HepG2 (cell line): ENCODE data around the gene SPAG7. TPM values are rescaled to one million over a fixed set of nuclear protein-coding genes. Genes with fewer than 3 reads are reported as not detected.
A peak's percentile ranks its signal among the peaks of the same experiment; 100 is the strongest.

Experiments
- AKAP8 ChIP-seq: sonication (generic); formaldehyde crosslinking; IDR thresholded peaks from 2 replicates; pipeline ENCODE4 v1.5.1; 2020; ENCODE audit warnings: mild to moderate bottlenecking, missing genetic modification reagents
- ASH2L ChIP-seq: fragments of 300-600, 200-600 bp; sonication (generic); IDR thresholded peaks from 2 replicates; pipeline ENCODE4 v1.7.0; 2017; ENCODE audit warnings: low read depth, mild to moderate bottlenecking, moderate library complexity, mixed read lengths, low read length; ENCODE audit not compliant: insufficient read length
- GABPB1 ChIP-seq: IDR thresholded peaks from 2 replicates; pipeline ENCODE4 v1.6.1; 2016; ENCODE audit warnings: mild to moderate bottlenecking, missing genetic modification reagents, moderate library complexity, missing compliant biosample characterization
- HBP1 ChIP-seq: IDR thresholded peaks from 2 replicates; pipeline ENCODE4 v1.6.1; 2016; ENCODE audit warnings: low read depth, control low read depth
- HOXA3 ChIP-seq: sonication (generic); formaldehyde crosslinking; IDR thresholded peaks from 2 replicates; pipeline ENCODE4 v1.5.0; 2020; ENCODE audit warnings: missing genetic modification reagents
- KAT8 ChIP-seq: IDR thresholded peaks from 2 replicates; pipeline ENCODE4 v1.6.1; 2016; ENCODE audit warnings: missing genetic modification reagents, missing compliant biosample characterization
- KLF15 ChIP-seq: sonication (generic); formaldehyde crosslinking; IDR thresholded peaks from 2 replicates; pipeline ENCODE4 v1.8.1; 2023; ENCODE audit warnings: borderline replicate concordance, mild to moderate bottlenecking, inconsistent platforms, missing genetic modification reagents, mixed read lengths
- MAZ ChIP-seq, 2 experiments: sonication (generic) in 1 of 2; formaldehyde crosslinking in 1 of 2; IDR thresholded peaks; 2 replicates each; pipeline versions ENCODE4 v1.5.0 to v1.6.1; 2012 to 2020; ENCODE audit warnings: low read depth in 2 of 2, mild to moderate bottlenecking in 2 of 2, borderline replicate concordance in 1 of 2, improper control_type of control experiment in 1 of 2, low read length in 1 of 2, missing genetic modification reagents in 1 of 2, moderate library complexity in 1 of 2
- PHF8 ChIP-seq: sonication (generic); formaldehyde crosslinking; IDR thresholded peaks from 2 replicates; pipeline ENCODE4 v1.5.0; 2020; ENCODE audit warnings: missing genetic modification reagents
- RBAK ChIP-seq: sonication (generic); formaldehyde crosslinking; IDR thresholded peaks from 2 replicates; pipeline ENCODE4 v1.5.1; 2020; ENCODE audit warnings: mild to moderate bottlenecking, missing genetic modification reagents
- SKI ChIP-seq: fragments of 450-650 bp; IDR thresholded peaks from one replicate; pipeline ENCODE4 v1.6.1; 2018; ENCODE audit warnings: mild to moderate bottlenecking; ENCODE audit not compliant: partially characterized antibody
- STAT6 ChIP-seq: sonication (generic); formaldehyde crosslinking; IDR thresholded peaks from 2 replicates; pipeline ENCODE4 v1.4.0; 2020; ENCODE audit warnings: missing genetic modification reagents, mild to moderate bottlenecking, borderline replicate concordance
- THAP11 ChIP-seq: IDR thresholded peaks from 2 replicates; pipeline ENCODE4 v1.6.1; 2016; ENCODE audit warnings: missing biosample characterization, missing genetic modification reagents
- ZBTB10 ChIP-seq: sonication (generic); formaldehyde crosslinking; IDR thresholded peaks from 2 replicates; pipeline ENCODE4 v1.4.0; 2020; ENCODE audit warnings: missing genetic modification reagents, borderline replicate concordance
- ZBTB39 ChIP-seq: sonication (generic); formaldehyde crosslinking; IDR thresholded peaks from 2 replicates; pipeline ENCODE4 v1.5.0; 2020; ENCODE audit warnings: missing genetic modification reagents
- ZNF232 ChIP-seq: sonication (generic); formaldehyde crosslinking; IDR thresholded peaks from 2 replicates; pipeline ENCODE4 v1.4.0; 2020; ENCODE audit warnings: missing genetic modification reagents, borderline replicate concordance
- ZNF737 ChIP-seq: sonication (generic); formaldehyde crosslinking; IDR thresholded peaks from 2 replicates; pipeline ENCODE4 v1.5.0; 2020; ENCODE audit warnings: missing genetic modification reagents, mild to moderate bottlenecking, borderline replicate concordance
- ZNF747 ChIP-seq: sonication (generic); formaldehyde crosslinking; IDR thresholded peaks from 2 replicates; pipeline ENCODE4 v1.8.1; 2023; ENCODE audit warnings: missing genetic modification reagents, mild to moderate bottlenecking, borderline replicate concordance
- ZSCAN31 ChIP-seq: sonication (generic); formaldehyde crosslinking; IDR thresholded peaks from 2 replicates; pipeline ENCODE4 v1.5.0; 2020; ENCODE audit warnings: low read depth, mild to moderate bottlenecking, missing genetic modification reagents
- polyA plus RNA-seq, 8 experiments: library from polyadenylated mRNA; depleted of rRNA in 3 of 8; stranded (reverse) in 7 of 8; unstranded in 1 of 8; fragments of >200 nt; fragmentation: Illumina TruSeq in 4 of 8; extraction: Trizol in 4 of 8; gene quantifications; 2 replicates each; pipeline versions ENCODE4 v1.2.1 to v1.2.3, GENCODE V29; 2011 to 2016; ENCODE audit warnings: low read depth in 4 of 8, missing spikeins in 1 of 8, mixed read lengths in 1 of 8; ENCODE audit not compliant: insufficient read depth in 1 of 8
- total RNA-seq, 5 experiments: library from RNA; depleted of rRNA; stranded (reverse); fragments of >200 nt; fragmentation: Illumina TruSeq; extraction: Trizol; gene quantifications; 2 replicates each; pipeline ENCODE4 v1.2.3, GENCODE V29; 2016; ENCODE audit warnings: low read depth in 1 of 5

Gene SPAG7
- total and polyA plus RNA-seq, 2 of the 13 experiments (the other 11 are each of a cell fraction or from before 2014, with no cell fraction given), result 51.0 to 59.0 TPM

- TF ChIP-seq ASH2L (peak; percentile 52), RBAK (CRISPR knock-in tag) (no peak), HBP1 (no peak), KLF15 (CRISPR knock-in tag) (peak; percentile 17; the same call in 1 of the 2 replicates), ZBTB10 (CRISPR knock-in tag) (0 out of 2 replicates have a peak, but pooled peaks have one; percentile 16), PHF8 (CRISPR knock-in tag) (no peak; the same call in 1 of the 2 replicates), THAP11 (no peak; the same call in 1 of the 2 replicates), ZNF747 (CRISPR knock-in tag) (peak; percentile 7; the same call in 1 of the 2 replicates), ZNF737 (CRISPR knock-in tag) (no peak), KAT8 (CRISPR knock-in tag) (0 out of 2 replicates have a peak, but pooled peaks have one; percentile 3), MAZ (IDR thresholded peaks at IDR 0.05; ENCODE audit: borderline replicate concordance, low read depth, low read length) (peak; percentile 9; the same call in 1 of the 2 replicates), MAZ (CRISPR knock-in tag; IDR thresholded peaks at IDR 0.05; ENCODE audit: low read depth) (0 out of 2 replicates have a peak, but pooled peaks have one; percentile 61), SKI (peak; percentile 24), ZBTB39 (peak; percentile 54; the same call in 1 of the 2 replicates), GABPB1 (CRISPR knock-in tag) (peak; percentile 50; the same call in 1 of the 2 replicates), HOXA3 (CRISPR knock-in tag) (peak; percentile 5; the same call in 1 of the 2 replicates), AKAP8 (CRISPR knock-in tag) (0 out of 2 replicates have a peak, but pooled peaks have one; percentile 0), ZSCAN31 (CRISPR knock-in tag) (peak; percentile 41; the same call in 1 of the 2 replicates), ZNF232 (CRISPR knock-in tag) (0 out of 2 replicates have a peak, but pooled peaks have one; percentile 6), STAT6 (no peak)
Measured at GRCh38 chr17:4950075-4950745, 17.4 kb downstream of the SPAG7 start (continued).
